ENCODE data around the gene CCDC68.

The CCDC68 gene

DNA sequence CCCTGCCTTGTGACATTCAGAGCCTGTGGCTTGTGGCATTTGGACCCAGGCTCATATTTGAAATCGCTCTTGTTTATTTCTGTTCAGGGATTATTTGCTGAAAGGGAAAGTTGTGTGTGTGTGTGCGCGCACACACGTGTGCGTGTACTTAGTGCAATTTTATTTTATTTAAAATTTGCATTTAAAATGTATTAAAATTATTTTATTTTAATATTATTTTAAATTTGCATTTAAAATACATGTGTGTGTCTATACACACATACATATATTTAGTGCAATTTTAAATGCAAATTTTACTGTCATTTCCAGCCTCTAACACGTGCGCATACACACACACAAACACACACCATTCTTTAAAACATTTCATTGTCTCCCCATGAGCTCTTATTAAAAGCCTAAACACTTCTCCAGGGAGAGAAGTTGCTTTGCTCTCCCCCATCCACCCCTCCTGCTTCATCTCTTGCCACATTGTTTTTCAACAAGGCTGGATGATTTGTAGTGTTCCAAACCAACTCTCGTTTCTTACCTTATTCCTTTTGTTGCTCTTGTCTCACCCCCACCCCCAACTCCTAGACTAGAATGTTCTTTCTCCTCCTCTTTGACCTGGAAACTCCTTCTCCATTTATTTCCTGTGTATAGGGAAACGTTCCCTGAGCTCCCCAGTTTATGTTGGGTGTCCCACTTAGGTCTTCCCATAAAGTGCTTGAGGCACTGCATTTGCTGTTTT lies 3.8 kb upstream of the CCDC68 start:
- no peak overlapping the region for H3K4me3 ChIP-seq (ENCODE audit: low read depth, low read length)
- DNase-seq (ENCODE audit: low read depth), result no peak
- TF ChIP-seq, protein P1, sequence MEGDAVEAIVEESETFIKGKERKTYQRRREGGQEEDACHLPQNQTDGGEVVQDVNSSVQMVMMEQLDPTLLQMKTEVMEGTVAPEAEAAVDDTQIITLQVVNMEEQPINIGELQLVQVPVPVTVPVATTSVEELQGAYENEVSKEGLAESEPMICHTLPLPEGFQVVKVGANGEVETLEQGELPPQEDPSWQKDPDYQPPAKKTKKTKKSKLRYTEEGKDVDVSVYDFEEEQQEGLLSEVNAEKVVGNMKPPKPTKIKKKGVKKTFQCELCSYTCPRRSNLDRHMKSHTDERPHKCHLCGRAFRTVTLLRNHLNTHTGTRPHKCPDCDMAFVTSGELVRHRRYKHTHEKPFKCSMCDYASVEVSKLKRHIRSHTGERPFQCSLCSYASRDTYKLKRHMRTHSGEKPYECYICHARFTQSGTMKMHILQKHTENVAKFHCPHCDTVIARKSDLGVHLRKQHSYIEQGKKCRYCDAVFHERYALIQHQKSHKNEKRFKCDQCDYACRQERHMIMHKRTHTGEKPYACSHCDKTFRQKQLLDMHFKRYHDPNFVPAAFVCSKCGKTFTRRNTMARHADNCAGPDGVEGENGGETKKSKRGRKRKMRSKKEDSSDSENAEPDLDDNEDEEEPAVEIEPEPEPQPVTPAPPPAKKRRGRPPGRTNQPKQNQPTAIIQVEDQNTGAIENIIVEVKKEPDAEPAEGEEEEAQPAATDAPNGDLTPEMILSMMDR (IDR thresholded peaks at IDR 0.05; ENCODE audit: insufficient read depth, low read depth, low read length, missing control alignments), result no peak

DNA sequence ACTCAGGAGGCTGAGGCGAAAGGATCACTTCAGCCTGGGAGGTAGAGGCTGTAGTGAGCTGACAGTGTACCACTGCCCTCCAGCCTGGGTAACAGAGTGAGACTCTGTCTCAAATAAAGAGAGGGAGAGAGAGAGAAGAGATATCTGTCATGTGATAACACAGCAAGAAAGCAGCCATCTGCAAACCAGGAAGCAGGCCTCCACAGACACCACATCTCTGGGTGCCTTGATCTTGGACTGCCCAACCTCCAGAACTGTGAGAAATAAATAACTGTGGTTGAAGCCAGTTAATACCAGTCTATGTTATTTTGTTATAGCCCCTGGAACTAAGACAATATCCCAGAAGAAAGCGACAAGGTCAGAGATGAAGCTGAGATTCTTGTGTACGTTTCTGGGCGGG lies 2.6 kb upstream of the CCDC68 start:
- DNase-seq (ENCODE audit: low read depth), result no peak
- TF ChIP-seq, protein P1 (IDR thresholded peaks at IDR 0.05; ENCODE audit: insufficient read depth, low read depth, low read length, missing control alignments), result no peak
- no peak overlapping the region for H3K4me3 ChIP-seq (ENCODE audit: low read depth, low read length)

DNA sequence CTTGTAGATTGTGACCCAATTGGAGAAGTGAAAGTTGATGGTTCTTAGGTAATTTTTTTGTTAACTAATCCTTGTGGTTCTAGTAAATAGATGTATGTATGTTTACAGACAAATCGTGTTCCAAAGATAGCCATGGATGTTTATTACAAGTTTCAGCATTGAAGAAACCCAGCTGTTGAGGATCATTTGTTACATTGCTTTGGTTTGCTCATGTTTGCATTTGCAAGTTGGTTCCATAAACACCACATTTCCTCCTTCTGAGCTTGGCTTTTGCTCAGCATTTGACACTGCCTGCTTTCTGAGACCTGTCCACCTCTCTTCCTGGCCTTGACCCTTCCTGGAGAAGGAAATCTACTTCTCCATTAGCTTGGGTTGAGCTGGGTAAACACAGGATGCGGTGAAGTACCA lies 1.8 kb upstream of the CCDC68 start:
- TF ChIP-seq, protein P1 (IDR thresholded peaks at IDR 0.05; ENCODE audit: insufficient read depth, low read depth, low read length, missing control alignments), result no peak
- H3K4me3 ChIP-seq (ENCODE audit: low read depth, low read length), result no peak overlapping the region
- DNase-seq (ENCODE audit: low read depth), result peak; percentile 9

DNA sequence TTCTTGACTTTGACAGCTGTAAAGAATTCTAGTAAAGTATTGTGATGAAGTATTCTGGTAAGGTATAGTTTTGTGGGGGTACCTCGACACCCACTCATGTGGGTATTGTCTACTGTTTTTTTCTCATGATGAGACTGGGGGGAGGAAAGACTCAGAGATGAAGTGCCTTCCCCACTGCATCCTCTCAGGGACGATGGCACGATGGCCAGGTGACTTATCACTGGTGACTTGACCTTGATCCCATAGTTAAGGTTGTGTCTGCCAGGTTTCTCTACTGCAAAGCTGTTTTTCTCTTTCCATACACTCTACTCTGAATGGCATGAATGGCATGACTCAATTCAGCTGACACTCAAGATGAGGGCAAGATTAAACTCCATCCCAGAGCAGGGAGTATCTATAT lies 936 bp upstream of the CCDC68 start:
- no peak overlapping the region for H3K4me3 ChIP-seq (ENCODE audit: low read depth, low read length)
- no peak for DNase-seq (ENCODE audit: low read depth)
- TF ChIP-seq, protein P1 (IDR thresholded peaks at IDR 0.05; ENCODE audit: insufficient read depth, low read depth, low read length, missing control alignments), result no peak

DNA sequence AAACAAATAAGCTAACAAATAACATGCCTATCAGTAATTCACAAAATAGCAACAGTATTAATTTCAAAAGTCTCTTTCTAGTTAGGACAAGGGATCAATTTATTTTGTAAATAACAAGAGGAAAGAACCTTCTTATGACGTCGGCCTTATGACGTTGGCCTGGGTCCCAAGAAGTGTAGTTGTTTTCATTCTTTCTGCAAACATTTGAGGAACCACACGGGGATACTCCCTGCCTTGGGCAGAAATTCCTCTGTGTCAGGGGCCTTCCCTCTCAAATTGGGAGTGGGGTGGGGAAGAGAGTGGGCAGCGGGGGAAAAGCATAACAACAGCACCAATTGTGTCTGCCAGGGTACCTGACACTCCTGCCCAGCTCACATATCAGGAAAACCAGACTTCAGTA lies 1.3 kb downstream of the CCDC68 start:
- TF ChIP-seq, protein P1 (IDR thresholded peaks at IDR 0.05; ENCODE audit: insufficient read depth, low read depth, low read length, missing control alignments), result no peak
- no peak for DNase-seq (ENCODE audit: low read depth)
- no peak overlapping the region for H3K4me3 ChIP-seq (ENCODE audit: low read depth, low read length)

DNA sequence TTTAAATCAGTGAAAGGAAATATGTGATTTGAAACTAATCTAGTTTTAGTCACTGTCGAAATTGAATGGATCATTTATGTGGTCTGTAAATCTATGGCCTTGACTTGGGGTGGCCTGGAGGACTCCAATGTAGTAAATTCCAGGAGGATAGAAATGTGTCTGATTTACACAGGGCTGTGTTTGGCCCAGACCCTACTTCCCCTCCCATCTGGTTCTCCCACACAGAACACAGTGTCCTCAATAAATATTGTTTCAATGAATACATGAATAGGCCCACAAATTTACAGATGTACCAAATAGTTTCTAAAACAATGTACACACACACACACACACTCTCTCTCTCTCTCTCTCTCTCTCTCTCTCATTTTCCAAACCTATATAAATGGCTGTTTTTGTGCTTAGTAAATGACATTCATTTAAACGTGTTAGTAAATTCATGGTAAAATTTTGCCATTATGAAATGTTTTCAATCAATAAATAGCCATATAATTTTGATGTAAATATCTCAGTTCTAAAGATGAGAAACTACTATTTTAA lies 1.9 kb downstream of the CCDC68 start:
- TF ChIP-seq, protein P1 (IDR thresholded peaks at IDR 0.05; ENCODE audit: insufficient read depth, low read depth, low read length, missing control alignments), result no peak
- H3K4me3 ChIP-seq (ENCODE audit: low read depth, low read length), result no peak overlapping the region
- no peak for DNase-seq (ENCODE audit: low read depth)

DNA sequence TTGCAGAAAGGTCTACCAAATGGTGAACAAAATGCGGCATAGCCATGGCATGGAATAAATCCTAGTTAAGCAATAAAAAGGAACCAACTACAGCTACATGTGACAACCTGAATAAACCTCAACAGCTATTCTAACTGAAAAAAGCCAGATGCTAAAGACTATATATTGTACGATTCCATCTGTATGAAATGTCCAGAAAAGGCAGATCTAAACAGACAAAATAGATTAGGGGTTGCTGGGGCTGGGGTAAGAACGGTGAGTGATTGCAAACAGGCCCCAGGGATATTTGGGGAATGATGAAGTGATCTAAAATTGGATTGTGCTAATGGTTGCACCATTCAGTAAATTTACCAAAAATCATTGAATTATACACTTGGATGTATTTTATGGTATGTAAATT lies 2.8 kb downstream of the CCDC68 start:
- no peak overlapping the region for H3K4me3 ChIP-seq (ENCODE audit: low read depth, low read length)
- TF ChIP-seq, protein P1 (IDR thresholded peaks at IDR 0.05; ENCODE audit: insufficient read depth, low read depth, low read length, missing control alignments), result no peak
- DNase-seq (ENCODE audit: low read depth), result no peak

Measured in GM12865 (cell line).